ENCODE measurements around the gene GPC1. TPM values are rescaled to one million over a fixed set of nuclear protein-coding genes. Genes with fewer than 3 reads are reported as not detected.

The GPC1 gene
- total and polyA plus RNA-seq, 4 donors: 23.2 to 62.5 (median 26.5) TPM

GRCh38 chr2:240442891-240443715, 7.6 kb downstream of the GPC1 start:
- Histone ChIP-seq H3K4me1 (ENCODE audit: control insufficient read depth in 5 of 5, insufficient read depth in 5 of 5, low read length in 5 of 5) (peaks cover 0 to 1% (median 0%) of the 10 kb centered on the region in 5 donors), H3K27ac (ENCODE audit: low read depth in 1 of 2, low read length in 1 of 2) (no peak overlapping the region), H3K36me3 (ENCODE audit: control insufficient read depth in 4 of 4, insufficient read depth in 4 of 4, low read length in 4 of 4) (no peaks in the 10 kb centered on the region), H3K9me3 (ENCODE audit: control insufficient read depth in 4 of 4, insufficient read depth in 3 of 4, low read length in 3 of 4) (no peaks in the 10 kb centered on the region), H3K9ac (ENCODE audit: insufficient read depth in 1 of 2, low read length in 2 of 2) (no peak overlapping the region), H3K4me3 (no peak overlapping the region), H3K27me3 (ENCODE audit: control insufficient read depth in 3 of 3, insufficient read depth in 3 of 3, low read length in 2 of 3) (no peaks in the 10 kb centered on the region)
- DNase-seq (no peak), ATAC-seq (ENCODE audit: insufficient read depth, low FRiP score) (no peak)
- 91 to 96% methylated on average over 21 to 25 of the region's 25 CpGs for WGBS, 2 donors
- TF ChIP-seq CTCF (IDR thresholded peaks at IDR 0.05; ENCODE audit: control extremely low read depth, extremely low read depth): no peak

- no peak overlapping the region for H3K9ac ChIP-seq (ENCODE audit: insufficient read depth in 1 of 2, low read length in 2 of 2)
- no peaks in the 10 kb centered on the region for H3K9me3 ChIP-seq (ENCODE audit: control insufficient read depth in 4 of 4, insufficient read depth in 3 of 4, low read length in 3 of 4)
- TF ChIP-seq CTCF (IDR thresholded peaks at IDR 0.05; ENCODE audit: control extremely low read depth, extremely low read depth): no peak
- H3K4me1 ChIP-seq (ENCODE audit: control insufficient read depth in 5 of 5, insufficient read depth in 5 of 5, low read length in 5 of 5): no peaks in the 10 kb centered on the region
- DNase-seq (no peak), ATAC-seq (ENCODE audit: insufficient read depth, low FRiP score) (no peak)
- H3K27me3 ChIP-seq (ENCODE audit: control insufficient read depth in 3 of 3, insufficient read depth in 3 of 3, low read length in 2 of 3): no peaks in the 10 kb centered on the region
- no peaks in the 10 kb centered on the region for H3K36me3 ChIP-seq (ENCODE audit: control insufficient read depth in 4 of 4, insufficient read depth in 4 of 4, low read length in 4 of 4)
- H3K27ac ChIP-seq (ENCODE audit: low read depth in 1 of 2, low read length in 1 of 2): no peak overlapping the region
- H3K4me3 ChIP-seq: no peak overlapping the region
- WGBS, 2 donors: 91 to 95% methylated on average over 14 to 17 of the region's 17 CpGs
Measured at GRCh38 chr2:240443891-240444301, 8.4 kb downstream of the GPC1 start.

- DNase-seq (no peak), ATAC-seq (ENCODE audit: insufficient read depth, low FRiP score) (no peak)
- Histone ChIP-seq H3K9me3 (ENCODE audit: control insufficient read depth in 4 of 4, insufficient read depth in 3 of 4, low read length in 3 of 4) (no peaks in the 10 kb centered on the region), H3K36me3 (ENCODE audit: control insufficient read depth in 4 of 4, insufficient read depth in 4 of 4, low read length in 4 of 4) (no peaks in the 10 kb centered on the region), H3K27ac (ENCODE audit: low read depth in 1 of 2, low read length in 1 of 2) (no peak overlapping the region), H3K4me1 (ENCODE audit: control insufficient read depth in 5 of 5, insufficient read depth in 5 of 5, low read length in 5 of 5) (no peaks in the 10 kb centered on the region), H3K9ac (ENCODE audit: insufficient read depth in 1 of 2, low read length in 2 of 2) (no peak overlapping the region), H3K4me3 (no peak overlapping the region), H3K27me3 (ENCODE audit: control insufficient read depth in 3 of 3, insufficient read depth in 3 of 3, low read length in 2 of 3) (no peaks in the 10 kb centered on the region)
- TF ChIP-seq CTCF (IDR thresholded peaks at IDR 0.05; ENCODE audit: control extremely low read depth, extremely low read depth): no peak
- WGBS, 2 donors: 91 to 93% methylated on average over 16 of the region's 16 CpGs
Measured at GRCh38 chr2:240444464-240444863, 9.0 kb downstream of the GPC1 start.

All from lung (tissue), 12 donors.